Tibial artery (tissue), 4 donors: ENCODE results near the gene TBL2.

ENCODE experiments used
- DNase-seq, 2 donors: peaks; one replicate each; pipeline ENCODE4 v3.0.0-alpha.2; 2019
- H3K27ac ChIP-seq, 2 donors: fragments of 200-600 bp; sonication (generic) in 1 of 2; 1 replicate in 1 of 2; 2 replicates in 1 of 2; pipeline ENCODE4 v1.5.1; 2018 to 2019; ENCODE audit warnings: mild to moderate bottlenecking in 1 of 2
- H3K27me3 ChIP-seq, 2 donors: fragments of 200-600 bp; sonication (generic) in 1 of 2; one replicate each; pipeline versions ENCODE4 v1.5.1 to v1.6.0; 2016 to 2019
- H3K36me3 ChIP-seq, 3 donors: fragments of 200-600 bp; sonication (generic) in 2 of 3; one replicate each; pipeline ENCODE4 v1.5.1; 2016 to 2019; ENCODE audit warnings: mild to moderate bottlenecking in 2 of 3
- H3K4me1 ChIP-seq, 4 donors: fragments of 200-600 bp; sonication (generic) in 2 of 4; 1 replicate in 3 of 4; 2 replicates in 1 of 4; pipeline ENCODE4 v1.5.1; 2016 to 2019
- H3K4me3 ChIP-seq, 2 donors: fragments of 200-600 bp; sonication (generic) in 1 of 2; 1 replicate in 1 of 2; 2 replicates in 1 of 2; pipeline ENCODE4 v1.5.1; 2018 to 2019; ENCODE audit warnings: mild to moderate bottlenecking in 2 of 2
- H3K9me3 ChIP-seq, 3 donors: fragments of 200-600 bp; sonication (generic) in 1 of 3; one replicate each; pipeline ENCODE4 v1.5.1; 2016 to 2019
- intact Hi-C: fragments of 100-400 bp; cut with DNase I; formaldehyde crosslinking; loops from one replicate; pipeline ENCODE4 v1.15.0; 2023; ENCODE audit warnings: low total_unique reads
- TF ChIP-seq, protein P1 (sequence below), 2 experiments: fragments of 200-600 bp in 1 of 2; fragments of 450-650 bp in 1 of 2; IDR thresholded peaks; one replicate each; pipeline ENCODE4 v1.5.1; 2017 to 2019; ENCODE audit warnings: antibody characterized with exemption in 2 of 2, mild to moderate bottlenecking in 1 of 2, moderate library complexity in 1 of 2

TBL2 gene

DNA sequence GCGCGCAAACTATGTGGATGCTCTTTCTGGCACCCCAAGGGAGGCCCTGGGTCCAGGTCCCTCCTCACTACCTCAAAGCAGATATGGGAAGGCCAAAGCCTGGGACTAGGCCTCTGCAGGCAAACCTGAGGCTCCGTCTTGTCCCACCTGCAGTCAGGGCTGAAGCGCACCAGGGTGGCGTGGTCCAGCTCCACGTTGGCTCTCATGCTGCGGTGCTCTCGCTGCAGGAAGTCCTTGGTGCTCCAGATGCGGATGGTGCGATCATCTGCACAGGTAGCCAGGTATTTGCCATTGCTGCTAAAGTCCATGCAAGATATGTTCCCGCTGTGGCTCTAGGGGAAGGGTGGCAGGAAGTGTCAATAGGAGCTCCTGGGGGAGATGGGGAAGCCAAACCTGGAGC lies 4.6 kb downstream of the TBL2 start:
- no peak overlapping the region for H3K27ac ChIP-seq
- H3K4me1 ChIP-seq: peaks cover 0 to 25% (median 14%) of the 10 kb centered on the region in 4 donors
- no peak overlapping the region for H3K4me3 ChIP-seq
- TF ChIP-seq, protein P1, sequence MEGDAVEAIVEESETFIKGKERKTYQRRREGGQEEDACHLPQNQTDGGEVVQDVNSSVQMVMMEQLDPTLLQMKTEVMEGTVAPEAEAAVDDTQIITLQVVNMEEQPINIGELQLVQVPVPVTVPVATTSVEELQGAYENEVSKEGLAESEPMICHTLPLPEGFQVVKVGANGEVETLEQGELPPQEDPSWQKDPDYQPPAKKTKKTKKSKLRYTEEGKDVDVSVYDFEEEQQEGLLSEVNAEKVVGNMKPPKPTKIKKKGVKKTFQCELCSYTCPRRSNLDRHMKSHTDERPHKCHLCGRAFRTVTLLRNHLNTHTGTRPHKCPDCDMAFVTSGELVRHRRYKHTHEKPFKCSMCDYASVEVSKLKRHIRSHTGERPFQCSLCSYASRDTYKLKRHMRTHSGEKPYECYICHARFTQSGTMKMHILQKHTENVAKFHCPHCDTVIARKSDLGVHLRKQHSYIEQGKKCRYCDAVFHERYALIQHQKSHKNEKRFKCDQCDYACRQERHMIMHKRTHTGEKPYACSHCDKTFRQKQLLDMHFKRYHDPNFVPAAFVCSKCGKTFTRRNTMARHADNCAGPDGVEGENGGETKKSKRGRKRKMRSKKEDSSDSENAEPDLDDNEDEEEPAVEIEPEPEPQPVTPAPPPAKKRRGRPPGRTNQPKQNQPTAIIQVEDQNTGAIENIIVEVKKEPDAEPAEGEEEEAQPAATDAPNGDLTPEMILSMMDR (IDR thresholded peaks at IDR 0.05): no peak
- H3K27me3 ChIP-seq: no peaks in the 10 kb centered on the region
- intact Hi-C loops: no loop called here
- H3K9me3 ChIP-seq: no peaks in the 10 kb centered on the region
- H3K36me3 ChIP-seq: peaks cover 57 to 67% (median 58%) of the 10 kb centered on the region in 3 donors
- DNase-seq: no peak

DNA sequence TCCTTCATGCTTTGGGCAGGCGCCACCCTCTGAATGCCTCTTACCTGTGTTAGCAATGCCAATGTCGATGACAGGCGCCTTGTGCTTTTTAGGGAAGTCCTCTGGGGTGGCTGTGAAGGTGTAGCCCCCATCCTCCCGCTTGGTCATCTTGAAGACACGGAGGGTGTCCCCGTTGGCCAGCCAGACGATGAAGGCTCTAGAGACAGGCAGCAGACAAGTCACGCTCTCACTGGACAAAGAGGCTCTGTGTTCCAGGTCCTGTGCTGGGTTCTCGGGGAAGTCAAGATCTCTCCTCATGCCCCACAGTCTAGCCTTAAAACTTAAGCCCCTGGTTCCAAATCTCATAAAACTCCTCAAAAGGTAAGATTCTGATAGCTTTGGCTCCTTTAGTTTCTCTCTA lies 5.1 kb downstream of the TBL2 start:
- intact Hi-C loops: no loop called here

DNA sequence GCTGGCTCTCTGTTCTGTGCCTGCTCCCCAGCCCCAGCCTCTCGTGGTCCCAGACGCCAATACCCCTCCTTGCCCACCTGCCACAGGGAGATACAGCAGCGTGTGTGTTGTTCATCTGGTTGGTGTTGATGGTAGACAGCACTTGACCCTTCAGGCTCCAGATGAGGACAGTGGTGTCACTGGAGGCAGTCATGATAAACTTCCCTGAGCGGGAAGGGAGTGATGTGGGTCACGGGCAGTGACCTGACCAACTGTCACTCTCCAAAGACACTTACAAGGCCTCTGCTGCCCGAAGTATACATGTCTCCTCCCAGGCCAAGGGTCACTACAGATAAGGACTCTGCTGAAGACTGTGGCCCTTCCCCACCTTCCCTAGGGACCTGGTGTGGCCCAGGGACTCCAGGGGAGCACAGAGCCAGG lies 5.6 kb downstream of the TBL2 start:
- intact Hi-C loops: no loop called here
- no peaks in the 10 kb centered on the region for H3K9me3 ChIP-seq
- H3K4me3 ChIP-seq: no peak overlapping the region
- H3K27ac ChIP-seq: no peak overlapping the region
- no peaks in the 10 kb centered on the region for H3K27me3 ChIP-seq
- TF ChIP-seq, protein P1 (IDR thresholded peaks at IDR 0.05): no peak
- peaks cover 57 to 67% (median 58%) of the 10 kb centered on the region in 3 donors for H3K36me3 ChIP-seq
- H3K4me1 ChIP-seq: peaks cover 0 to 22% (median 13%) of the 10 kb centered on the region in 4 donors
- DNase-seq: no peak

More for the DNA sequence above, 5.1 kb downstream of the TBL2 start:
- Histone ChIP-seq H3K9me3 (no peaks in the 10 kb centered on the region), H3K36me3 (peaks cover 57 to 67% (median 58%) of the 10 kb centered on the region in 3 donors), H3K27ac (no peak overlapping the region), H3K4me3 (no peak overlapping the region), H3K27me3 (no peaks in the 10 kb centered on the region), H3K4me1 (peaks cover 0 to 25% (median 14%) of the 10 kb centered on the region in 4 donors)
- DNase-seq: no peak
- TF ChIP-seq, protein P1 (IDR thresholded peaks at IDR 0.05): no peak

DNA sequence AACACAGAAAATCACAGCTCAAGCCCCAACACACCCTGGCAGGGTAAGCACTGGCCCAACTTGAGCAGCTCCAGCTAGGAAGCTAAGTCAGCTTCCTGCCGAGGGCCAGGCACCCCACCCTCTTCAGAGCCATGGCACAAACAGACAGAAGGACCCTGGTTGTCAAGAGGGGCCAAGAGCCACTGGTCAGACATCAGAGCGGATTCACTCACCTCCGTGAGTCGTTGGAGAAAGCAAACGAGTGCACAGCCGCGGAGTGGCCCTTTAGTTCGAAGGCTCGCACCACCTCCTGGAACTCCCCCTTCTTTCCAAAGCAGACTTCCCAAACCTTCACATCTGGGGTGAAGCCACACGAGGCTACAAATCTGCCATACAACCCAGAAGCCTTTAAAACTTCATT lies 7.4 kb downstream of the TBL2 start:
- no peak overlapping the region for H3K27ac ChIP-seq
- peaks cover 0 to 7% (median under 1%) of the 10 kb centered on the region in 4 donors for H3K4me1 ChIP-seq
- no peak for DNase-seq
- H3K9me3 ChIP-seq: no peaks in the 10 kb centered on the region
- no peak overlapping the region for H3K4me3 ChIP-seq
- TF ChIP-seq, protein P1 (IDR thresholded peaks at IDR 0.05): no peak
- H3K36me3 ChIP-seq: peaks cover 57 to 67% (median 58%) of the 10 kb centered on the region in 3 donors
- intact Hi-C loops: no loop called here
- H3K27me3 ChIP-seq: no peaks in the 10 kb centered on the region

DNA sequence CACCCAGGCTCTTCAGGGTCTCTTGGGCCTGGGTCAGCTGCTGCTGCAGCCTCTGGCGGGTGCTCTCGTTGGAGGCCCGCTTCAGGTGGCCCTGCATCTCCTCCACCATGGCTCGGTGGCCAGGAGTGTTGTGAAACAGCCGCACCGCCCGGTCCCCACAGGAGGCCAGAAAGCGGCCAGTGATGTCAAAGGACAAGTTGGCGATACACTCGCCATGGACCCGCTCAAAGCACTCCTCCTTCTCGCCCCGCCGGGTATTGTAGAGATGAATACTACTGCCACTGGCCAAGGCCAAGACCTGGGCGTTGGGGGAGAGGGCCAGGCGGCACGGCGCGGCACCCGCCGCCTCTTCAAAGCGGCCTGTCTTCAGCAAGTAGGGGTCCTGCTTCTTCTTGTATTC lies 7.9 kb downstream of the TBL2 start:
- Histone ChIP-seq H3K27me3 (no peaks in the 10 kb centered on the region), H3K36me3 (peaks cover 57 to 66% (median 58%) of the 10 kb centered on the region in 3 donors), H3K27ac (no peak overlapping the region), H3K4me3 (no peak overlapping the region), H3K9me3 (no peaks in the 10 kb centered on the region), H3K4me1 (peaks cover 0 to 3% (median 0%) of the 10 kb centered on the region in 4 donors)
- TF ChIP-seq, protein P1 (IDR thresholded peaks at IDR 0.05): no peak
- intact Hi-C loops: no loop called here
- no peak for DNase-seq
